HL-60/S4 treated with phorbol 12-myristate 13-acetate at 8.2 ng/mL for 4 days and 3 days (cell line): Measurements from ENCODE around the gene SH2D4B.

Experiments used
- in situ Hi-C: fragments of 300-500 bp; cut with MboI; formaldehyde crosslinking; loops from 2 replicates; pipeline ENCODE4 v1.15.0; 2022; ENCODE audit warnings: low sequenced_read_pairs

The SH2D4B gene

GRCh38 chr10:80671847-80672246 lies 134.1 kb downstream of the SH2D4B start:
- in situ Hi-C loops, result no loop called here

- in situ Hi-C loops, result no loop called here
Observed at GRCh38 chr10:80672613-80673012, 134.9 kb downstream of the SH2D4B start.

GRCh38 chr10:80674809-80675208 lies 137.1 kb downstream of the SH2D4B start:
- in situ Hi-C loops, result no loop called here

GRCh38 chr10:80681142-80681541 lies 143.4 kb downstream of the SH2D4B start:
- in situ Hi-C loops, result no loop called here

GRCh38 chr10:80684259-80684658 lies 146.6 kb downstream of the SH2D4B start:
- in situ Hi-C loops, result no loop called here

- in situ Hi-C loops, result no loop called here
Observed at GRCh38 chr10:80685355-80685754, 147.7 kb downstream of the SH2D4B start.

- in situ Hi-C loops, result no loop called here
Observed at GRCh38 chr10:80686734-80687475, 149.2 kb downstream of the SH2D4B start.

- in situ Hi-C loops, result no loop called here
Observed at GRCh38 chr10:80687476-80687789, 149.7 kb downstream of the SH2D4B start.

- in situ Hi-C loops, result no loop called here
Observed at GRCh38 chr10:80690434-80690833, 152.7 kb downstream of the SH2D4B start.

- in situ Hi-C loops, result no loop called here
Observed at GRCh38 chr10:80691441-80691840, 153.7 kb downstream of the SH2D4B start.

- in situ Hi-C loops, result no loop called here
Observed at GRCh38 chr10:80693565-80693964, 155.9 kb downstream of the SH2D4B start.

GRCh38 chr10:80694930-80695329 lies 157.2 kb downstream of the SH2D4B start:
- in situ Hi-C loops, result no loop called here
